Vagina (tissue), 2 donors: ENCODE measurements around the gene NAXE. TPM values are rescaled to one million over a fixed set of nuclear protein-coding genes. Genes with fewer than 3 reads are reported as not detected.

Source experiments
- DNase-seq, 2 donors: peaks; one replicate each; pipeline ENCODE4 v3.0.0-alpha.2; 2017; ENCODE audit errors: extremely low spot score in 2 of 2
- H3K27ac ChIP-seq: fragments of 200-600 bp; sonication (generic); one replicate; pipeline ENCODE4 v1.5.1; 2019
- H3K27me3 ChIP-seq: fragments of 200-600 bp; sonication (generic); one replicate; pipeline ENCODE4 v1.5.1; 2019
- H3K36me3 ChIP-seq, 2 donors: fragments of 200-600 bp; sonication (generic); one replicate each; pipeline ENCODE4 v1.5.1; 2017 to 2019
- H3K4me1 ChIP-seq: fragments of 200-600 bp; sonication (generic); one replicate; pipeline ENCODE4 v1.5.1; 2019
- H3K4me3 ChIP-seq, 2 donors: fragments of 200-600 bp; sonication (generic); 1 replicate in 1 of 2; 2 replicates in 1 of 2; pipeline ENCODE4 v1.5.1; 2016 to 2019
- H3K9me3 ChIP-seq: fragments of 200-600 bp; sonication (generic); one replicate; pipeline ENCODE4 v1.5.1; 2019
- POLR2A ChIP-seq, 2 donors: fragments of 450-650 bp; IDR thresholded peaks; one replicate each; pipeline ENCODE4 v1.6.1; 2017; ENCODE audit warnings: antibody characterized with exemption in 2 of 2, mild to moderate bottlenecking in 2 of 2, moderate library complexity in 2 of 2
- POLR2AphosphoS5 ChIP-seq, 2 donors: sonication (generic); formaldehyde crosslinking; IDR thresholded peaks; one replicate each; pipeline ENCODE4 v1.9.0; 2017; ENCODE audit warnings: antibody characterized with exemption in 2 of 2, mild to moderate bottlenecking in 2 of 2, low read depth in 1 of 2; ENCODE audit not compliant: insufficient read depth in 1 of 2
- intact Hi-C: fragments of 100-400 bp; cut with DNase I; formaldehyde crosslinking; loops from one replicate; pipeline ENCODE4 v1.15.1; 2023
- total RNA-seq: library from RNA; depleted of rRNA; stranded (reverse); fragments of >200 nt; gene quantifications from one replicate; pipeline ENCODE4 v1.2.3, GENCODE V29; 2016
- TF ChIP-seq, protein P1 (sequence below), 3 experiments: fragments of 450-650 bp in 2 of 3; fragments of 200-600 bp in 1 of 3; sonication (generic) in 1 of 3; IDR thresholded peaks; one replicate each; pipeline ENCODE4 v1.5.1; 2017 to 2019; ENCODE audit warnings: antibody characterized with exemption in 3 of 3, mild to moderate bottlenecking in 2 of 3, moderate library complexity in 2 of 3

NAXE gene
- total RNA-seq, 1 donor from 2014 or later: 46.7 TPM

DNA sequence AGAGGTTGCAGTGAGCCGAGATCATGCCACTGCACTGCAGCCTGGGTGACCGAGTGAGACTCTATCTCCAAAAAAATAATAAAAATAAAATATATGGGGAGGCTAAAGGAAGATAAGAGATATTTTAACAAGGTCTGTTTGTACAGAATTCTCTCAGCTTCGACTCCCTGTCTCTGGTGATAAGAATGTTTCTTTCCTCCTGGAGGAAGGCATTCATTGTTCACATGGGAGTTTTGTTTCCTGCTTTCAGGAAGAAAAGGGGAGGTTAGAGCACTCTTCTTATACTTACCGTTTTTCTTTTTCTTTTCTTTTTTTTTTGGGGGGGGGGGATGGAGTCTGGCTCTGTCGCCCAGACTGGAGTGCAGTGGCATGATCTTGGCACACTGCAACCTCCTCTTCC lies 2.0 kb upstream of the NAXE start:
- Histone ChIP-seq H3K27me3 (no peaks in the 10 kb centered on the region), H3K36me3 (peaks cover 0 to 7% of the 10 kb centered on the region in 2 donors), H3K9me3 (no peaks in the 10 kb centered on the region), H3K4me3 (no peak overlapping the region), H3K27ac (no peak overlapping the region), H3K4me1 (peaks cover 20% of the 10 kb centered on the region)
- intact Hi-C loops: loop anchor here (10.0 kb wide), 2 partner anchors 75 to 205 kb away; no protein-coding TSS in a partner anchor
- no peak for DNase-seq
- TF ChIP-seq POLR2A (IDR thresholded peaks at IDR 0.05) (no peak), POLR2AphosphoS5 (IDR thresholded peaks at IDR 0.05; ENCODE audit: insufficient read depth in 1 of 2, low read depth in 1 of 2) (no peak)
- TF ChIP-seq, protein P1, sequence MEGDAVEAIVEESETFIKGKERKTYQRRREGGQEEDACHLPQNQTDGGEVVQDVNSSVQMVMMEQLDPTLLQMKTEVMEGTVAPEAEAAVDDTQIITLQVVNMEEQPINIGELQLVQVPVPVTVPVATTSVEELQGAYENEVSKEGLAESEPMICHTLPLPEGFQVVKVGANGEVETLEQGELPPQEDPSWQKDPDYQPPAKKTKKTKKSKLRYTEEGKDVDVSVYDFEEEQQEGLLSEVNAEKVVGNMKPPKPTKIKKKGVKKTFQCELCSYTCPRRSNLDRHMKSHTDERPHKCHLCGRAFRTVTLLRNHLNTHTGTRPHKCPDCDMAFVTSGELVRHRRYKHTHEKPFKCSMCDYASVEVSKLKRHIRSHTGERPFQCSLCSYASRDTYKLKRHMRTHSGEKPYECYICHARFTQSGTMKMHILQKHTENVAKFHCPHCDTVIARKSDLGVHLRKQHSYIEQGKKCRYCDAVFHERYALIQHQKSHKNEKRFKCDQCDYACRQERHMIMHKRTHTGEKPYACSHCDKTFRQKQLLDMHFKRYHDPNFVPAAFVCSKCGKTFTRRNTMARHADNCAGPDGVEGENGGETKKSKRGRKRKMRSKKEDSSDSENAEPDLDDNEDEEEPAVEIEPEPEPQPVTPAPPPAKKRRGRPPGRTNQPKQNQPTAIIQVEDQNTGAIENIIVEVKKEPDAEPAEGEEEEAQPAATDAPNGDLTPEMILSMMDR (IDR thresholded peaks at IDR 0.05): no peak

DNA sequence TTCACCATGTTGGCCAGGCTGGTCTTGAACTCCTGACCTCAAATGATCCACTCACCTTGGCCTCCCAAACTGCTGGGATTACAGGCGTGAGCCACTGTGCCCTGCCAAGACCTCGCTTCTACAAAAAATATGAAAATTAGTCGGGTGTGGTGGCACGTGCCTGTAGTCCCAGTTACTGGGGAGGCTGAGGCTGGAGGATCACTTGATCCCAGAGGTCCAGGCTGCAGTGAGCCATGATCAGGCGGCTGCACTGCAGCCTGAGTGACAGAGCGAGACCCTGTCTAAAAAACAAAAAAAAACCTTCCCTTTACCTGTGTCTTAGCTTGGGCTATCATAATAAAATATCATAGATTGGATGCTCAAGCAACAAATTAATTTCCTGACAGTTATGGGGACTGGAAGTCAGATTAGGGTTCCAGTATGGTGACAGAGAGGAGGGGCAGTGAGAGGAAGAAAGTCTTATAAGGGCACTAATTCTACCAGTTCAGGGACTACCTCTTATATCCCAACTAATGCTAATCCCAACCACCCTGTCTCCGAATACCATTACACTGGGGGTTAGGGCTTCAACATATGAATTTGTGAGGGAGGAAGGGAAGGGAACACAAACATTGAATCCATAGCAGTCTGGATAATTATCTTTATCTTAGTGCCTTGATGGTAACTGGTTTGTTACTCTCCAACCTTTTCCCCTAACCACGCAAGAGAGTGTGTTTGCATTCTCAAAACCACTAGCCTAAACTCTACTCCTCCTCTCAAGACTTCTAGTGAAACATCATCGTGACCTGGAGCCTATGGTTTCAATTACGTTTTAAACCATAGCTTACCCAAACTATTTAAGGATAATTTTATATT lies 1.0 kb upstream of the NAXE start:
- Histone ChIP-seq H3K27me3 (no peaks in the 10 kb centered on the region), H3K36me3 (peaks cover 0 to 13% of the 10 kb centered on the region in 2 donors), H3K9me3 (no peaks in the 10 kb centered on the region), H3K4me1 (peaks cover 20% of the 10 kb centered on the region), H3K27ac (peak overlapping the region; percentile 84), H3K4me3 (peak overlapping the region in 1 of 2 donors; percentile 81)
- TF ChIP-seq, protein P1 (IDR thresholded peaks at IDR 0.05): no peak
- TF ChIP-seq POLR2AphosphoS5 (IDR thresholded peaks at IDR 0.05; ENCODE audit: insufficient read depth in 1 of 2, low read depth in 1 of 2) (no peak), POLR2A (IDR thresholded peaks at IDR 0.05) (no peak)
- no peak for DNase-seq
- intact Hi-C loops: no loop called here

DNA sequence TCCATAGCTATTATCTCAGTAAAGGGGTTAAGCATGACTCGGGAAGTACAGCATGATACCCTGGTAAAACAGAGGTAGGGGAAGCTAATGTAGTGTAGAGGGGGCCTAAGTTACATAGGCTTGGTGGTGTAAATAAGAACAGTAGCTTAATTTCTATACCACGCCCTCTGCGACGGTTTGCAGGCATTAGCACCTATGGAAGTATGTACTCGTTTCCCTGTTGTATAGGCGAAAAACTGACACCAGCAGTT lies 470 bp upstream of the NAXE start:
- peaks cover 0 to 19% of the 10 kb centered on the region in 2 donors for H3K36me3 ChIP-seq
- H3K4me3 ChIP-seq: peak overlapping the region; percentile 65 to 81
- no peak for TF ChIP-seq POLR2A (IDR thresholded peaks at IDR 0.05)
- no peak for TF ChIP-seq POLR2AphosphoS5 (IDR thresholded peaks at IDR 0.05; ENCODE audit: insufficient read depth in 1 of 2, low read depth in 1 of 2)
- TF ChIP-seq, protein P1 (IDR thresholded peaks at IDR 0.05): no peak
- H3K27ac ChIP-seq: peak overlapping the region; percentile 84
- no peaks in the 10 kb centered on the region for H3K27me3 ChIP-seq
- no peaks in the 10 kb centered on the region for H3K9me3 ChIP-seq
- no peak for DNase-seq
- intact Hi-C loops: no loop called here
- peaks cover 20% of the 10 kb centered on the region for H3K4me1 ChIP-seq

DNA sequence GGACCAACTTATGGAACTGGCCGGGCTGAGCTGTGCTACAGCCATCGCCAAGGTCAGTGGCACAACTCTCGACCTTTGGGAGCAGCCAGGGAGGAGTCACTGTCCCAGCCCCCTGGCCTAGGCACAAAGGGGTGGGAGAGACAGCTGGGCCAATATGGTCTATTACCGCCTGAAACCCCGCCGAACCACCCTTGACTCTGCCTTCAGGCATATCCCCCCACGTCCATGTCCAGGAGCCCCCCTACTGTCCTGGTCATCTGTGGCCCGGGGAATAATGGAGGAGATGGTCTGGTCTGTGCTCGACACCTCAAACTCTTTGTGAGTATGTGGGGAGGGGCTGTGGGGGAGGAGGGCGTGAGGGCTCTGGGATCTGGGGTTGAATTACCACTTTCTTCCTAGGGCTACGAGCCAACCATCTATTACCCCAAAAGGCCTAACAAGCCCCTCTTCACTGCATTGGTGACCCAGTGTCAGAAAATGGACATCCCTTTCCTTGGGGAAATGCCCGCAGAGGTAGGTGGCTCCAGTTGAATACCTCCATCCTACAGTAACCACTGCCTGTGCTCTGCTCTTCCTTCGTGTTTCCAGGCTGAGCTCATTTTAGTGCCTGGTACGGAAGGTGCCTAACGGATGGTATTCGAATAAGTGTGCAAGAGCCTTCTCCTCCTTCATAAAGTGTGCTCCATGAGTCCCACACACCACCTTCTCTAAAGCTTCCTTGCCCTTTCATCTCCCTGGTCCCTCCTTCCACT lies 758 bp downstream of the NAXE start:
- H3K9me3 ChIP-seq: no peaks in the 10 kb centered on the region
- TF ChIP-seq POLR2AphosphoS5 (IDR thresholded peaks at IDR 0.05; ENCODE audit: insufficient read depth in 1 of 2, low read depth in 1 of 2) (no peak), POLR2A (IDR thresholded peaks at IDR 0.05) (no peak)
- TF ChIP-seq, protein P1 (IDR thresholded peaks at IDR 0.05): no peak
- peaks cover 0 to 28% of the 10 kb centered on the region in 2 donors for H3K36me3 ChIP-seq
- peak overlapping the region; percentile 65 to 81 for H3K4me3 ChIP-seq
- DNase-seq: no peak
- peak overlapping the region; percentile 84 for H3K27ac ChIP-seq
- no peaks in the 10 kb centered on the region for H3K27me3 ChIP-seq
- peaks cover 20% of the 10 kb centered on the region for H3K4me1 ChIP-seq
- intact Hi-C loops: no loop called here
